CD1c-positive myeloid dendritic cell (primary cell): ENCODE data around the gene UGT1A10.
"Not testable (repeated sequence)": the region's sequence is repeated elsewhere in the genome, so short reads cannot be mapped to it uniquely, and the experiment has no call there.

ENCODE experiments used
- DNase-seq: peaks from one replicate; pipeline ENCODE4 v3.0.0-alpha.2; 2016; ENCODE audit errors: extremely low spot score

Gene UGT1A10

DNA sequence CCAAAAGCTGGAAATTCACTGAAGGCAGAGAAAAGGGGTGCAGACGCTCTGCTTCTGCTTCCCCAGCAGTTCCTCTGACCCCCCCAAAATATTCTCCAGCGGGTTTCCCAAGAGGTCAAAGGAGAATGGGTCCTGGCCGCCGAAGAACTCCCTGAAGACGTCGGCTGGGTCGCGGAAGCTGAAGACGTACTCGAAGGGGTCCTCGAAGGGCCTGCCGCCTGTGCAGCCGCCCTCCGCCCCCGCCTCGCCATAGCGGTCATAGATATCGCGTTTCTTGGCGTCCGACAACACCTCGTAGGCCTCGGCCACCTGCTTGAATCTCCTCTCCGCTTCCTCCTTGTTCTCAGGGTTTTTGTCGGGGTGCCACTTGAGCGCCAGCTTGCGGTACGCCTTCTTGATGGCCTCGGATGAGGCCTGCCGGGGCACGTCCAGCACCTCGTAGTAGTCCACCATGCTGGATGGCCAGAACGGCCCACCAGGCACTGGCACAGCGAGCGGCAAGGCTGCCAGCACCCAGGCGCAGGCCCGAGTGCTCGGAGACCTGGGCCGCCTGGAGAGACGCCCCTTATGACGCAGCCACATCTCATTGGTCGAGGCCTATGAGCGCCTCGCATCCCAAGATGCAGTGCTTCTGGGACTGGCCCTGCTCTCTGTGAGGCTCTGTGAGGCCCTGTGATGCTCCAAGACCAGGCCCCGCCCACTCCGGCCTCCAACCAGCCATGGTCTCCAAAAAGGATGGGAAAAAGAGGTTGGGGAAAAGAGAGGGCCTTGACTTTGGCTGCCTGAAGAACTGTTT lies 107.4 kb downstream of the UGT1A10 start:
- no peak for DNase-seq

DNA sequence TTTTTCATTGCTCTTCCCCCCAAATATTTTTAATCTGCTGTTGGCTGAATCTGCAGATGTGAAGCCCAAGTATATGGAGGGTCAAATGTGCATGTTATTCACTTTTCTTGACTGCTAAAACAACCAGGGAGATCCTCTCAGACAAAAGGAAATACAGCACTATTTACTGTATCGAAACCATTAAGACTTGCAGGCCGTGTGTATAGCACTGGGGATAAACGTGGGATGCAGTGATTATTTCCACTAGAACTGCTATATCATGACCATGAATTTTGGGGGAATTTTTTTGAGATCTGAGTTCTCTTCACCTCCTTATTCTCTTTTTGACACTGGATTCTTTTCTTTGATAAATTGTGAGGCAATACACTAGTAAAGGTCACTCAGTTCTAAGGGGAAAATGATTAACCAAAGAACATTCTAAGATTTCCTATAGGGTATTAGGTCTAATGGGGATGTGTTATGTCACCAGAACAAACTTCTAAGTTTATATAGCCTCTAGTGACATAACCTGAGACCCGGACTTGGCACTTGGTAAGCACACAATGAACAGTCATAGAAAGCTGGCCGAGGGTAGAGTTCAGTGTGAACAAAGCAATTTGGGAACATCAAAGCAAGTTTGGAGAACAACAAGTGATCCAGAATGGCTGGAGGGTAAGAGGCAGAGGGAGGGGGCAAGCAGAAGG lies 109.0 kb downstream of the UGT1A10 start:
- no peak for DNase-seq

DNA sequence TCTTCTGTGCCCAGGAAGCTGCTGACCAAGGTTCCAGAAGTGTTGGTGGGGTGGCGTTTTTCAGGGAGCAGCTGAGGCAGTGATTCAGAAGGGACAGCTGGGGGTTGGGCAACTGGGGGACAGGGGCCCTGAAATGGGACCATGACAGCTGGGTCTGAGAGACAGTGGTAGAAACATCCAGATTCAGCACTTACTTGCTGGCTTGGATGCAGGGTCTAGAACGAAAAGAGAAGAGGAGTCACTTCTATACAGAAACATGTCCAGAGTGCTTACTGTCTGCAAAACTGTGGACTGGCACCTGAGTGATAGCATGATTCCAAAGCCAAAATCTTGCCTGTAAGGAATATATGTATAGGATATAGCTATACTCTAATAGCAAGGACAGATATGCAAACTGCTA lies 109.6 kb downstream of the UGT1A10 start:
- not testable (repeated sequence) for DNase-seq

DNA sequence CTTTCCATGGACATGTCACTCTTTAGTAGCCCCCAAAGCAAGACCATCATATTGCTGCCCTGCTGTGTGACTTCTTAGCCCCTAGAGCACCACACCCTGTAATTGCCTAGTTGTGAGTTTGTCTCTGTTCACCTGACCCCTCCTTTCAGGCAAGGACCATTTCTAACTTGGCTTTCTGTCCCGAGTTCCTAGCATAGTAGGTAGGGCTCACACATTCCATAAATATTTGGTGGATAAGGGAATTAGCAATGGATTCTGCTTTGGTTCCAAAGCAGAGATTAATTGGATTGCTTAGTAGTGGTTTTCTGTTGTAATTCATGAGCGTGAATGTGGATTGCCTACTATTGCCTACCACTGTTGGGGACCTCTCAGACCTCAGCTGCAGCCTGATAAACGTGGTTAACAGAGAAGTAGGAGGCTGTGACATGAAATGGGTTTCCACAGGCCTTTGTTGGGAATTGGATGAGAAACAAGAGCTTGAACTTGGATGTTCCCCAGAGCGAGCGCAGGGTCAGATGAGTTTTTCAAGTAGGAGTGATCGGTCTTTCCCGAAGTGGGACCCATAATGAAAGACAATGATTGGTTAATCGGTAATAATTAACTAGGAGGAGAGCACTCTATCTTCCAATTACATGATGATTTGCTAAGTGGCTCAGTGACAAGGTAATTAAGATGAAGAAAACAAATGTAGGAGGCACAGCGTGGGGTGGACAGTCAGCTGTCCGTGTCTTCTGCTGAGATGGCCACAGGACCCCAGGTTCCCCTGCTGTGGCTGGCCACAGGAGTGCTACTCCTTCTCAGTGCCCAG lies 110.4 kb downstream of the UGT1A10 start:
- no peak for DNase-seq

DNA sequence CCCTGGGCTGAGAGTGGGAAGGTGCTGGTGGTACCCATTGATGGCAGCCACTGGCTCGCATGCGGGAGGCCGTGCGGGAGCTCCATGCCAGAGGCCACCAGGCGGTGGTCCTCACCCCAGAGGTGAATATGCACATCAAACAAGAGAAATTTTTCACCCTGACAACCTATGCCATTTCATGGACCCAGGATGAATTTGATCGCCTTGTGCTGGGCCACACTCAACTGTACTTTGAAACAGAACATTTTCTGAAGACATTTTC lies 111.0 kb downstream of the UGT1A10 start:
- DNase-seq, result no peak

DNA sequence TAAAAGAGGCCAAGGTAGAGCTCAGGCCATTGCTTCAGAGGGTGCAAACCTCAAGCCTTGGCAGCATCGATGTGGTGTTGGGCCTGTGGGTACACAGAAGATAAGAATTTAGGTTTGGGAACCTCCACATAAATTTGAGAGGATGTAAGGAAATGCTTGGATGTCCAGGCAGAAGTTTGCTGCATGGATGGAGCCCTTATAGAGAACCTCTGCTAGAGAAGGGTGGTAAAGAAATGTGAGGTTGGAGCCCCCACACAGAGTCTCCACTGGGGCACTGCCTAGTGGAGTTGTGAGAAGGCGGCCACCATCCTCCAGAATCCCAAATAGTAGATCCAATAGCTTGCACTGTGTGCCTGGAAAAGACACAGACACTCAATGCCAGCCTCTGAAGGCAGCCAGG lies 114.4 kb downstream of the UGT1A10 start:
- not testable (repeated sequence) for DNase-seq

DNA sequence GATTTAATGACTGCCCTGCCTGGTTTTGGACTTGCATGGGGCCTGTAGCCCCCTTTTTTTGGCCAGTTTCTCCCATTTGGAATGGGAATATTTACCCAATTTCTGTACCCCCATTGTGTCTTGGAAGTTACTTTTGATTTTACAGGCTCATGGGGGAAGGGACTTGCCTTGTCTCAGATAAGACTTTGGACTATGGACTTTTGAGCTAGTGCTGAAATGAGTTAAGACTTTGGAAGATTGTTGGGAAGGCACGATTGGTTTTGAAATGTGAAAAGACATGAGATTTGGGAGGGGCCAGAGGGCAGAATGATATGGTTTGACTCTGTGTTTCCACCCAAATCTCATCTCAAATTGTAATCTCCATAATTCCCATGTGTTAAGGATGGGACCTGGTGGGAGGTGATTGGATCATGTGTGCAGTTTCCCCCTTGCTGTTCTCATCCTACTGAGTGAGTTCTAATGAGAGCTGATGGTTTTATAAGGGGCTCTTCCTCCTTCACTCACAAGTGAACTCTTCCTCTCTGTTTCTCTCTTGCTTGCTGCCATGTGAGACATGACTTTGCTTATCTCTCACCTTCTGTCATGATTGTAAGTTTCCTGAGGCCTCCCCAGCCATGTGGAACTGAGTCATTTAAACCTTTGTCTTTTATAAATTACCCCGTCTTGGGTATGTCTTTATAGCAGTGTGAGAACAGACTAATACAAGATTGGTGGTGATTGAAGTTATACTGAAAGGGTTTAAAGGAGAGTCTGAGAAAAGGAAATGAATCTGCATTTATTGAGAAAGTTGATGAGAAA lies 115.2 kb downstream of the UGT1A10 start:
- DNase-seq, result not testable (repeated sequence)

DNA sequence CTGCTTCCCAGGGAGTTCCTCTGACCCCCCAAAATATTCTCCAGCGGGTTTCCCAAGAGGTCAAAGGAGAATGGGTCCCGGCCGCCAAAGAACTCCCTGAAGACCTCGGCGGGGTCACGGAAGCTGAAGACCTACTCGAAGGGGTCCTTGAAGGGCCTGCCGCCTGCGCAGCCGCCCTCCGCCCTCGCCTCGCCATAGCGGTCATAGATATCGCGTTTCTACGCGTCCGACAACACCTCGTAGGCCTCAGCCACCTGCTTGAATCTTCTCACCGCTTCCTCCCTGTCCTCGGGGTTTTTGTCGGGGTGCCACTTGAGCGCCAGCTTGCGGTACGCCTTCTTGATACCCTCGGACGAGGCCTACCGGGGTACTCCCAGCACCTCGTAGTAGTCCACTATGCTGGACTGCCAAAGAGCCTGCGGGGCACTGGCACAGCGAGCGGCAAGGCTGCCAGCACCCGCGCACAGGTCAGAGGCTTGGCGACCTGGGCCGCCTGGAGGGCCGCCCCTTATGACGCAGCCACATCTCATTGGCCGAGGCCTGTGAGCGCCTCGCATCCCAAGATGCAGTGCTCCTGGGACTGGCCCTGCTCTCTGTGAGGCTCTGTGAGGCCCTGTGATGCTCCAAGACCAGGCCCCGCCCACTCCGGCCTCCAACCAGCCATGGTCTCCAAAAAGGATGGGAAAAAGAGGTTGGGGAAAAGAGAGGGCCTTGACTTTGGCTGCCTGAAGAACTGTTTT lies 118.8 kb downstream of the UGT1A10 start:
- no peak for DNase-seq

DNA sequence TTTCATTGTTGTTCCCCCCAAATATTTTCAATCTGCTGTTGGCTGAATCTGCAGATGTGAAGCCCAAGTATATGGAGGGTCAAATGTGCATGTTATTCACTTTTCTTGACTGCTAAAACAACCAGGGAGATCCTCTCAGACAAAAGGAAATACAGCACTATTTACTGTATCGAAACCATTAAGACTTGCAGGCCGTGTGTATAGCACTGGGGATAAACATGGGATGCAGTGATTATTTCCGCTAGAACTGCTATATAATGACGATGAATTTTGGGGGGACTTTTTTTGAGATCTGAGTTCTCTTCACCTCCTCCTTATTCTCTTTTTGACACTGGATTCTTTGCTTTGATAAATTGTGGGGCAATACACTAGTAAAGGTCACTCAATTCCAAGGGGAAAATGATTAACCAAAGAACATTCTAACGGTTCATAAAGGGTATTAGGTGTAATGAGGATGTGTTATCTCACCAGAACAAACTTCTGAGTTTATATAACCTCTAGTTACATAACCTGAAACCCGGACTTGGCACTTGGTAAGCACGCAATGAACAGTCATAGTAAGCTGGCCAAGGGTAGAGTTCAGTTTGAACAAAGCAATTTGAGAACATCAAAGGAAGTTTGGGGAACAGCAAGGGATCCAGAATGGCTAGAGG lies 120.3 kb downstream of the UGT1A10 start:
- no peak for DNase-seq

DNA sequence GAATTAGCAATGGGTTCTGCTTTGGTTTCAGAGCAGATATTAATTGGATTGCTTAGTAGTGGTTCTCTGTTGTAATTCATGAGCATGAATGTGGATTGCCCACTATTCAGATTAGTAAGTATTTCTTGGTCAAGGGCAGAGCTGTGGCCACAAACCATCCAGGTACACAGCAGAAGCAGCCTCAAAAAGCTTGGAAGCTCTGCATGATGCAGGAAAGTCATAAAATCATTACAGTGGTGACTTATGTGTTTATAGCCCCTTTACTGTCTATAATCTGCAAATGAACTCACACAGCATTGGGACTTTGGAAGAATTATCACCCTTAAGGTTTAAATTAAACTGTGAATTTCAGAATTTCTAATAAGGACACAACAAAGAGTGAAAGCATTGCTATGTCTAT lies 121.9 kb downstream of the UGT1A10 start:
- no peak for DNase-seq

DNA sequence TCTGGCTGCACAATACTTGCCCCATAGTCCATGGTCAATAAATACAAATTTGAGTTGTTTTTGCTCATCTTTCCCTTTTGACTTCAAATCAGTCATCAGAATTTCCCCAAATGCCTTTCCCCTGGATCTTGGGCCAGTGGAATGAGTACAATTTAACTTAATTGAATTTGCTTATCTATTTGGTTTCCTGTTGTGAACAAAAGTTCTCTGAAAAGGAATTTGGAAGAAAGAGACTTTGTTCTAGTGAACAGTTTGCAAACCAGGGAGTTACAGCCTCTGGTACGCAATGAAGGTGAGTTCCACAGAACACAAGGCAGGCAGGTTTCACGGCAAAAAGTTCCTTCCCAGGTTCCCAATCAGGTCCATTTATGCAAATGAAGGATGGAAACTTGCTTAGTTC lies 122.6 kb downstream of the UGT1A10 start:
- DNase-seq, result no peak

DNA sequence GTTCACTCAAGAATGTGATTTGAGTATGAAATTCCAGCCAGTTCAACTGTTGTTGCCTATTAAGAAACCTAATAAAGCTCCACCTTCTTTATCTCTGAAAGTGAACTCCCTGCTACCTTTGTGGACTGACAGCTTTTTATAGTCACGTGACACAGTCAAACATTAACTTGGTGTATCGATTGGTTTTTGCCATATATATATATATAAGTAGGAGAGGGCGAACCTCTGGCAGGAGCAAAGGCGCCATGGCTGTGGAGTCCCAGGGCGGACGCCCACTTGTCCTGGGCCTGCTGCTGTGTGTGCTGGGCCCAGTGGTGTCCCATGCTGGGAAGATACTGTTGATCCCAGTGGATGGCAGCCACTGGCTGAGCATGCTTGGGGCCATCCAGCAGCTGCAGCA lies 123.8 kb downstream of the UGT1A10 start, which contains the start of gene UGT1A1:
Gene UGT1A1 (plus strand): TSS at position 228 of the 400 bp plus-strand sequence. CDS start 18 bp downstream, at position 246.
- no peak for DNase-seq

DNA sequence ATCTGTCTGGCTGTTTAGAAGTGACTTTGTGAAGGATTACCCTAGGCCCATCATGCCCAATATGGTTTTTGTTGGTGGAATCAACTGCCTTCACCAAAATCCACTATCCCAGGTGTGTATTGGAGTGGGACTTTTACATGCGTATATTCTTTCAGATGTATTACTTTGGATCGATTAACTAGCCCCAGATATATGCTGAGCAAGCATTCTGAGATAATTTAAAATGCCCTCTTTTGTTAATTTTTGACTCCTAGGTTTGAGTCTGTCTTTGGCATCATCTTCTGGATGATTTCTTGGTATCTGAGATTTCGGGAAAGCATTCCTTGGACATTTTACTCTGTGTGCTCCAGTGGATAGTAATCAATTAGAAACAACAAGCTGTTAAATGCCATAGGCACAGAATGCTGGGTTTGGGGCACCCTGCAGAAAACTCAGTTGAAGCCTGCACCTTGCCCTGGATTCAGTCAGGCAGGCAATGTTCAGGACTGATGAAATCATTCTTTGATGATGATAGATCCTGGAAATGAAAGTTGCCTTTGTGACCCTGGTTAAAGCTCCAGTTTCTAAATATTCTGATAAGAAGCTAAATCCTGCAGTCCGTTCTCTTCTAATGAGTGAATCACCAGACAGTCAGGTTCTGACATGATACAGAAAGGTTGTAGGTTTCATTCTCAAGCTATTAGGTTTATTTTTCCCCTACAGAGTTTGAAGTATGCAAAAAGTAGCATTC lies 125.0 kb downstream of the UGT1A10 start:
- no peak for DNase-seq

DNA sequence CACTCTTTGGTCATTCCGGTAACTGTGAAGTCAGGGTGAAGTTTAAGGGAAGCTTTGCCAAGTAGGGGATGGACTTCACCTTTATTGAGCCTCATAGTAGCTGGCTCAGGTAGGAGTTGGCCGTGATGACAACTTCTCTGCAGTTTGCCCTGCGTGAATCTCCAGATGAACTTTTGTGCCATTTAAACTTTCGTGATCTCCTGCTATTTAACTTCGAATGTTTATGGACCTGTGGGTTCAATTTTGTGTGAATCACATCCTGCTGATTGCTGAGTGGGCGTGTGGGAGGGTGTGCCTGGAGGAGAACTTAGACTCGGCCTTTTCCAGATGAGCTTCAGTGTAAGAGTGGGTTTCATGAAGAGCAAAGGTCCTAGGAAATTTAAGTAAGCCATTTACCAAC lies 128.0 kb downstream of the UGT1A10 start:
- DNase-seq, result no peak

DNA sequence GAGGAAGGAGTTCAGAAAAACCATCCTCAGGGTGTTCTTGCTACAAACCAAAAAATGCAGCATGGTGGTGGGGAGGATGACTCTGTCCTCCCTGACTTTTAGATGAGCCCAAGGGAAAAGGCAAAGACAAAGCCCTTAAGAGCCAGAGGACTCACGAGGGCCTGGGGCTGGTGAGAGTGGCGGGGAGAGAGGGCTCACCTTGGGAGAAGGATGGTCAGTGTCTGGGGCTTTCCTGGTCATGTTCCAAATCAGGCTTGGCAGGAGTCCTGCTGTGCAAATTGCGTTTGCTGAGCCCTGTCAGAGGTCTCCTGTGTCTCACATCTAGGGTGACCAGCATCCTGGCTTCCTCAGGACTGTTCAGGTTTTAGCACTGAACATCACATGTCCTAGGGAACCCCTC lies 128.5 kb downstream of the UGT1A10 start:
- no peak for DNase-seq

DNA sequence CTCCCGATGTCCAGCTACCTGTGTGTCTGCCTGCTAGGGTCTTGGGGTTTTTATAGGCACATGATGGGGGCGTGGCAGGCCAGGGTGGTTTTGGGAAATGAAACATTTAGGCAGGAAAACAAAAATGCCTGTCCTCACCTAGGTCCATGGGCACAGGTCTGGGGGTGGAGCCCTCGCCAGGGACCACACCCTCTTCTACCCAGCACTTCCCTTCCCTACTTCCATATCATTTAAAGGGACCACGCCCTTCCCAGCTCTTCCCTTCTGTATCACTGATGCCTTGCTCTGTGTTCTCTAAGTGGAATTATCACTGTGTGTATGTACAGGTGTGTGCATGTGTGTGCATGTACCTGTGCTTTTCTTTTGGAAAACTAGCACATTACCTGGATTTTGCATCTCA lies 130.2 kb downstream of the UGT1A10 start:
- DNase-seq, result no peak

DNA sequence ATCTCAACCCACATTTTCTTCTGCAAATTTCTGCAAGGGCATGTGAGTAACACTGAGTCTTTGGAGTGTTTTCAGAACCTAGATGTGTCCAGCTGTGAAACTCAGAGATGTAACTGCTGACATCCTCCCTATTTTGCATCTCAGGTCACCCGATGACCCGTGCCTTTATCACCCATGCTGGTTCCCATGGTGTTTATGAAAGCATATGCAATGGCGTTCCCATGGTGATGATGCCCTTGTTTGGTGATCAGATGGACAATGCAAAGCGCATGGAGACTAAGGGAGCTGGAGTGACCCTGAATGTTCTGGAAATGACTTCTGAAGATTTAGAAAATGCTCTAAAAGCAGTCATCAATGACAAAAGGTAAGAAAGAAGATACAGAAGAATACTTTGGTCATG lies 131.8 kb downstream of the UGT1A10 start:
- DNase-seq, result no peak

DNA sequence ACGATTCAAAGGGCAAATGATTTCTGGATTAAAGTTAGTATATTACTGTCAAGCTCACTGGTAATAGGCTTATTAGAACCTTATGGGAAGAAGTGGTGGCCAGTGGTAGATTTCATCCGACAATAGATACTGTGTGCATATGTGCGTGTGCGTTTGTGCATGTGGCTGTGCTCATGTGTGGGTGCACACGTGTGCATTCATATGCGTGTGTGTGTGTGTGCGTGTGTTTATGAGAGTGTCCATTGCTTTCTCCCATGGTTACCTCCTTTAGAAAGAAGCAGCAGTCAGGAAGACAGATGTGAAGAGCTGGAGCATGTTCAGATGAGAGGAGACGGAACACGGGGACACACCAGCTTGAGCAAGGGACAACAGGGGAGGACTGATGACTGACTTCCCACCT lies 133.0 kb downstream of the UGT1A10 start:
- DNase-seq, result no peak

DNA sequence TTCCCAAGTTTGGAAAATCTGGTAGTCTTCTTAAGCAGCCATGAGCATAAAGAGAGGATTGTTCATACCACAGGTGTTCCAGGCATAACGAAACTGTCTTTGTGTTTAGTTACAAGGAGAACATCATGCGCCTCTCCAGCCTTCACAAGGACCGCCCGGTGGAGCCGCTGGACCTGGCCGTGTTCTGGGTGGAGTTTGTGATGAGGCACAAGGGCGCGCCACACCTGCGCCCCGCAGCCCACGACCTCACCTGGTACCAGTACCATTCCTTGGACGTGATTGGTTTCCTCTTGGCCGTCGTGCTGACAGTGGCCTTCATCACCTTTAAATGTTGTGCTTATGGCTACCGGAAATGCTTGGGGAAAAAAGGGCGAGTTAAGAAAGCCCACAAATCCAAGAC lies 135.9 kb downstream of the UGT1A10 start:
- DNase-seq, result no peak

DNA sequence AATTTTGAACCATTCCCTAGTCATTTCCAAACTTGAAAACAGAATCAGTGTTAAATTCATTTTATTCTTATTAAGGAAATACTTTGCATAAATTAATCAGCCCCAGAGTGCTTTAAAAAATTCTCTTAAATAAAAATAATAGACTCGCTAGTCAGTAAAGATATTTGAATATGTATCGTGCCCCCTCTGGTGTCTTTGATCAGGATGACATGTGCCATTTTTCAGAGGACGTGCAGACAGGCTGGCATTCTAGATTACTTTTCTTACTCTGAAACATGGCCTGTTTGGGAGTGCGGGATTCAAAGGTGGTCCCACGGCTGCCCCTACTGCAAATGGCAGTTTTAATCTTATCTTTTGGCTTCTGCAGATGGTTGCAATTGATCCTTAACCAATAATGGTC lies 136.3 kb downstream of the UGT1A10 start:
- DNase-seq, result no peak
